Heart left ventricle (tissue), 13 donors: ENCODE data around the gene CASP7.

Experiments
- POLR2A ChIP-seq, 2 donors: fragments of 450-650 bp; IDR thresholded peaks; one replicate each; pipeline ENCODE4 v1.6.1; 2017; ENCODE audit warnings: antibody characterized with exemption in 2 of 2, mild to moderate bottlenecking in 2 of 2, moderate library complexity in 2 of 2
- TF ChIP-seq, protein P1 (sequence below), 12 donors: fragments of 200-600 bp; sonication (generic) in 4 of 12; IDR thresholded peaks; one replicate each; pipeline versions ENCODE4 v1.5.0 to v1.8.0; 2018 to 2022; ENCODE audit warnings: antibody characterized with exemption in 12 of 12, mild to moderate bottlenecking in 5 of 12
- donor health status: ischemic (EF 13 %, LVEDD 7.1; RV severe dilation, severe dysfunction).
- donor health status: DM: no; HTN: yes; CAD: no.
- donor health status: DM: no; HTN: no; CAD: no.
- donor health status: ischemic (EF 25% LVEDD 6.9; RV normal size, moderate dysfunction).
- donor health status: ischemic (EF 25% LVEDD 5.7; RV mildly dilated, moderate dysfunction).
- donor health status: ischemic (EF 35%, LVEDD 5.7; RV mildly dilated, moderate dysfunction).
- donor health status: nonischemic (EF 11% LVEDD 7.7; RV severe dilation, severe dysfunction).
- donor health status: DM: yes; HTN: yes; CAD: no.
- donor health status: PGD.
- donor health status: ischemic (EF 29% LVEDD 5.4; RV normal size, mild dysfunction).
- donor health status: nonischemic (EF 23%, LVEDD 6.1; RV moderate dilation, normal function).

- TF ChIP-seq POLR2A (IDR thresholded peaks at IDR 0.05): no peak
- TF ChIP-seq, protein P1, sequence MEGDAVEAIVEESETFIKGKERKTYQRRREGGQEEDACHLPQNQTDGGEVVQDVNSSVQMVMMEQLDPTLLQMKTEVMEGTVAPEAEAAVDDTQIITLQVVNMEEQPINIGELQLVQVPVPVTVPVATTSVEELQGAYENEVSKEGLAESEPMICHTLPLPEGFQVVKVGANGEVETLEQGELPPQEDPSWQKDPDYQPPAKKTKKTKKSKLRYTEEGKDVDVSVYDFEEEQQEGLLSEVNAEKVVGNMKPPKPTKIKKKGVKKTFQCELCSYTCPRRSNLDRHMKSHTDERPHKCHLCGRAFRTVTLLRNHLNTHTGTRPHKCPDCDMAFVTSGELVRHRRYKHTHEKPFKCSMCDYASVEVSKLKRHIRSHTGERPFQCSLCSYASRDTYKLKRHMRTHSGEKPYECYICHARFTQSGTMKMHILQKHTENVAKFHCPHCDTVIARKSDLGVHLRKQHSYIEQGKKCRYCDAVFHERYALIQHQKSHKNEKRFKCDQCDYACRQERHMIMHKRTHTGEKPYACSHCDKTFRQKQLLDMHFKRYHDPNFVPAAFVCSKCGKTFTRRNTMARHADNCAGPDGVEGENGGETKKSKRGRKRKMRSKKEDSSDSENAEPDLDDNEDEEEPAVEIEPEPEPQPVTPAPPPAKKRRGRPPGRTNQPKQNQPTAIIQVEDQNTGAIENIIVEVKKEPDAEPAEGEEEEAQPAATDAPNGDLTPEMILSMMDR (IDR thresholded peaks at IDR 0.05): peak; percentile 36 to 74 (median 58)
Measured at GRCh38 chr10:113704637-113705343, 25.1 kb downstream of the CASP7 start.
